Peyer's patch (tissue), 4 donors: ENCODE data around the gene KDM1A.

Source experiments
- POLR2A ChIP-seq, 2 donors: fragments of 450-650 bp; IDR thresholded peaks; one replicate each; pipeline ENCODE4 v1.5.1; 2017; ENCODE audit warnings: antibody characterized with exemption in 2 of 2, mild to moderate bottlenecking in 2 of 2, moderate library complexity in 2 of 2
- TF ChIP-seq, protein P1 (sequence below), 6 experiments: fragments of 450-650 bp in 4 of 6; fragments of 200-600 bp in 2 of 6; sonication (generic) in 1 of 6; IDR thresholded peaks; one replicate each; pipeline ENCODE4 v1.5.1; 2017 to 2019; ENCODE audit warnings: antibody characterized with exemption in 6 of 6, mild to moderate bottlenecking in 3 of 6, moderate library complexity in 1 of 6

DNA sequence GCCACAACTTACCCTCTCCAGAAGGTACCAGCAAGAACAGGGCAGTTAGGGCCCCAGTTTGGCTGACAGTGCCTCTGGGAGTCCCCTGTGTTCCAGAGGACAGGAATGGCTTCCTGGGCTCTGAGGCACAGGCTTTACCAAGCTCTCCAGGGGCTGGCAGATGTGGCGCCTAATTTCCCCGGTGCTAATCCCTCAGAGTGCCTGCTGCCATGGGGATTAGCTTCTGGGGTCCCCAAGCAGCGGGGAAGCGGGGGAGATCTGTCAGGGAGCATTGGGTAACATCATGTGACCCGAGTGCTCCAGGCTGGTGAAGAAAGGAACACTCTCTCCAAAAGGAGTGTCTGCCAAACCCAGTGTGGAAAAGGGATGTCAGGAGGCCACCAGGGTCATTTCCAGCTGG is 46.5 kb upstream of the KDM1A start, which contains the start of gene LACTBL1:
- TF ChIP-seq, protein P1, sequence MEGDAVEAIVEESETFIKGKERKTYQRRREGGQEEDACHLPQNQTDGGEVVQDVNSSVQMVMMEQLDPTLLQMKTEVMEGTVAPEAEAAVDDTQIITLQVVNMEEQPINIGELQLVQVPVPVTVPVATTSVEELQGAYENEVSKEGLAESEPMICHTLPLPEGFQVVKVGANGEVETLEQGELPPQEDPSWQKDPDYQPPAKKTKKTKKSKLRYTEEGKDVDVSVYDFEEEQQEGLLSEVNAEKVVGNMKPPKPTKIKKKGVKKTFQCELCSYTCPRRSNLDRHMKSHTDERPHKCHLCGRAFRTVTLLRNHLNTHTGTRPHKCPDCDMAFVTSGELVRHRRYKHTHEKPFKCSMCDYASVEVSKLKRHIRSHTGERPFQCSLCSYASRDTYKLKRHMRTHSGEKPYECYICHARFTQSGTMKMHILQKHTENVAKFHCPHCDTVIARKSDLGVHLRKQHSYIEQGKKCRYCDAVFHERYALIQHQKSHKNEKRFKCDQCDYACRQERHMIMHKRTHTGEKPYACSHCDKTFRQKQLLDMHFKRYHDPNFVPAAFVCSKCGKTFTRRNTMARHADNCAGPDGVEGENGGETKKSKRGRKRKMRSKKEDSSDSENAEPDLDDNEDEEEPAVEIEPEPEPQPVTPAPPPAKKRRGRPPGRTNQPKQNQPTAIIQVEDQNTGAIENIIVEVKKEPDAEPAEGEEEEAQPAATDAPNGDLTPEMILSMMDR (IDR thresholded peaks at IDR 0.05) = no peak
- no peak for TF ChIP-seq POLR2A (IDR thresholded peaks at IDR 0.05)
